Vagina (tissue), 2 donors: ENCODE data around the gene IL1RAPL2. TPM values are rescaled to one million over a fixed set of nuclear protein-coding genes. Genes with fewer than 3 reads are reported as not detected.
"Not testable (repeated sequence)": the region's sequence is repeated elsewhere in the genome, so short reads cannot be mapped to it uniquely, and the experiment has no call there.

Experiments used
- DNase-seq, 2 donors: peaks; one replicate each; pipeline ENCODE4 v3.0.0-alpha.2; 2017; ENCODE audit errors: extremely low spot score in 2 of 2
- H3K27ac ChIP-seq: fragments of 200-600 bp; sonication (generic); one replicate; pipeline ENCODE4 v1.5.1; 2019
- H3K27me3 ChIP-seq: fragments of 200-600 bp; sonication (generic); one replicate; pipeline ENCODE4 v1.5.1; 2019
- H3K36me3 ChIP-seq, 2 donors: fragments of 200-600 bp; sonication (generic); one replicate each; pipeline ENCODE4 v1.5.1; 2017 to 2019
- H3K4me1 ChIP-seq: fragments of 200-600 bp; sonication (generic); one replicate; pipeline ENCODE4 v1.5.1; 2019
- H3K4me3 ChIP-seq, 2 donors: fragments of 200-600 bp; sonication (generic); 1 replicate in 1 of 2; 2 replicates in 1 of 2; pipeline ENCODE4 v1.5.1; 2016 to 2019
- H3K9me3 ChIP-seq: fragments of 200-600 bp; sonication (generic); one replicate; pipeline ENCODE4 v1.5.1; 2019
- POLR2A ChIP-seq, 2 donors: fragments of 450-650 bp; IDR thresholded peaks; one replicate each; pipeline ENCODE4 v1.6.1; 2017; ENCODE audit warnings: antibody characterized with exemption in 2 of 2, mild to moderate bottlenecking in 2 of 2, moderate library complexity in 2 of 2
- POLR2AphosphoS5 ChIP-seq, 2 donors: sonication (generic); formaldehyde crosslinking; IDR thresholded peaks; one replicate each; pipeline ENCODE4 v1.9.0; 2017; ENCODE audit warnings: antibody characterized with exemption in 2 of 2, mild to moderate bottlenecking in 2 of 2, low read depth in 1 of 2; ENCODE audit not compliant: insufficient read depth in 1 of 2
- intact Hi-C: fragments of 100-400 bp; cut with DNase I; formaldehyde crosslinking; loops from one replicate; pipeline ENCODE4 v1.15.1; 2023
- total RNA-seq: library from RNA; depleted of rRNA; stranded (reverse); fragments of >200 nt; gene quantifications from one replicate; pipeline ENCODE4 v1.2.3, GENCODE V29; 2016
- TF ChIP-seq, protein P1 (sequence below), 3 experiments: fragments of 450-650 bp in 2 of 3; fragments of 200-600 bp in 1 of 3; sonication (generic) in 1 of 3; IDR thresholded peaks; one replicate each; pipeline ENCODE4 v1.5.1; 2017 to 2019; ENCODE audit warnings: antibody characterized with exemption in 3 of 3, mild to moderate bottlenecking in 2 of 3, moderate library complexity in 2 of 3

Gene IL1RAPL2
- total RNA-seq, 1 donor from 2014 or later: 0.25 TPM

DNA sequence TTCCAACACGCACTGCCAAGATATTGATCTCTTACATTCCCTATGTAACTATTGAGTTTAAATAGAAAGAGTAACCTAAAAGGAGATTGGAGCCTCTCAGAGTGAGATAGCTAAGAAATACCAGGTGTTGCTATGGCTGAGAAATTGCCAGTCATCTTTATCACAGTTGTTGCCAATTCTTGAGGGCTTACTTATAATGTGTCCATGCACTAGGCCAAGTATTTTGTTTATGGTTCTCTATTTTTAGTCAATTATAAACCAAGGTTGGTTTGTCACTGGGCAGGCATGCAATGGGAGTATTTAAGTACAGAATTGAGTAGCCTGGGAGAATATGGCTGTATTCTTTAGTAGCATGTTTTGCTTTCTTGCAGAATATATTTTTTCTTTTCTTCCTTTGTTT lies 452.9 kb downstream of the IL1RAPL2 start:
- Histone ChIP-seq H3K27ac (no peak overlapping the region), H3K4me3 (no peak overlapping the region), H3K36me3 (no peaks in the 10 kb centered on the region), H3K4me1 (no peaks in the 10 kb centered on the region), H3K9me3 (no peaks in the 10 kb centered on the region), H3K27me3 (no peaks in the 10 kb centered on the region)
- no peak for DNase-seq
- TF ChIP-seq POLR2A (IDR thresholded peaks at IDR 0.05) (no peak), POLR2AphosphoS5 (IDR thresholded peaks at IDR 0.05; ENCODE audit: insufficient read depth in 1 of 2, low read depth in 1 of 2) (no peak)
- TF ChIP-seq, protein P1, sequence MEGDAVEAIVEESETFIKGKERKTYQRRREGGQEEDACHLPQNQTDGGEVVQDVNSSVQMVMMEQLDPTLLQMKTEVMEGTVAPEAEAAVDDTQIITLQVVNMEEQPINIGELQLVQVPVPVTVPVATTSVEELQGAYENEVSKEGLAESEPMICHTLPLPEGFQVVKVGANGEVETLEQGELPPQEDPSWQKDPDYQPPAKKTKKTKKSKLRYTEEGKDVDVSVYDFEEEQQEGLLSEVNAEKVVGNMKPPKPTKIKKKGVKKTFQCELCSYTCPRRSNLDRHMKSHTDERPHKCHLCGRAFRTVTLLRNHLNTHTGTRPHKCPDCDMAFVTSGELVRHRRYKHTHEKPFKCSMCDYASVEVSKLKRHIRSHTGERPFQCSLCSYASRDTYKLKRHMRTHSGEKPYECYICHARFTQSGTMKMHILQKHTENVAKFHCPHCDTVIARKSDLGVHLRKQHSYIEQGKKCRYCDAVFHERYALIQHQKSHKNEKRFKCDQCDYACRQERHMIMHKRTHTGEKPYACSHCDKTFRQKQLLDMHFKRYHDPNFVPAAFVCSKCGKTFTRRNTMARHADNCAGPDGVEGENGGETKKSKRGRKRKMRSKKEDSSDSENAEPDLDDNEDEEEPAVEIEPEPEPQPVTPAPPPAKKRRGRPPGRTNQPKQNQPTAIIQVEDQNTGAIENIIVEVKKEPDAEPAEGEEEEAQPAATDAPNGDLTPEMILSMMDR (IDR thresholded peaks at IDR 0.05): no peak
- intact Hi-C loops: no loop called here

DNA sequence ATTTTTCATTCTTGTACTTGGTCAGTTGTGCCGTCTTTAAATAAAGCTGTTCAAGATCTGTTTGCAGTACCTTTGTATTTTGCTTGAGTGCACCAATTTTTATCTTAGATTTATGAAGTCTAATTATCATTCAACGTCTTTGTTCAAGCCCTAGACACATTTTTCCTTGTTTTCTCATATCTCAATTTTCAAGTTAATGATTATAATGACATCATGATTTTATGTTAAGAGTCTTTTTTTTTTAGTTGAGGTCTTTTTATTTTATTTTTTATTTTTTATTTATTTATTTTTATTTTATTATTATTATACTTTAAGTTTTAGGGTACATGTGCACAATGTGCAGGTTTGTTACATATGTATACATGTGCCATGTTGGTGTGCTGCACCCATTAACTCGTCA lies 463.0 kb downstream of the IL1RAPL2 start:
- intact Hi-C loops, H3K36me3 ChIP-seq, H3K27ac ChIP-seq, DNase-seq, H3K4me1 ChIP-seq, H3K9me3 ChIP-seq, H3K27me3 ChIP-seq, H3K4me3 ChIP-seq: not testable (repeated sequence)

DNA sequence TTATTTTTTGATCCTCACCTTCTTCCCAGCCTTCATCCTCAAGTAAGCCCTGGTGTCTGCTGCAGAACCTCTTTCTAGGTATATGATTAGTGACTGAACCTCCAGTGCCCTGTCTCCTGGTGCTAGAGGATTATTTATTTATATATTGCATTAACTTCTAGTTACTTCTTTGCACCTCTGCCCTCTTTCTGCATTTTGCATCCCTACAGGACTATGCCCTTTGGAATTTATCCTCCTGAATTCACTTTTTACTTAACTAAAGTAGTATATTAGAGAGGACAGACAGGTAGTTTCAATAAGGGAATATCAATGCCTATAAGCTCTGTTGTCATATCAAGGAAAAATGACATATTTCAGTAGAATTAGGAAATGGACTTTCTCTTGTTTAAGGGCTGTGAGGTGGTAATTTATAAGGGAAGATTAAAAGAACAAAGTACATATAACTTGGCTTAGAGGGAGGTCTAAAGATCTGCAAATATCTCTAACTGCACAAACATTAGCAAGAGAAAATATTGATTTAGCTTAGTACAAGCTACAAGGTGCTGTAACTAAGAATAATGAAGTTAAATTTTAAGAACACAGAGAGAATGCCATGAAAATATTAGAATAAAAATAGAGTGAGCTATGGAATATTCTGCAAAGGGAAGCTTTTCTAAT lies 472.8 kb downstream of the IL1RAPL2 start:
- H3K27me3 ChIP-seq: no peaks in the 10 kb centered on the region
- no peaks in the 10 kb centered on the region for H3K36me3 ChIP-seq
- H3K9me3 ChIP-seq: no peaks in the 10 kb centered on the region
- DNase-seq: no peak
- H3K4me3 ChIP-seq: no peak overlapping the region
- intact Hi-C loops: no loop called here
- no peak overlapping the region for H3K27ac ChIP-seq
- H3K4me1 ChIP-seq: no peaks in the 10 kb centered on the region
- TF ChIP-seq POLR2AphosphoS5 (IDR thresholded peaks at IDR 0.05; ENCODE audit: insufficient read depth in 1 of 2, low read depth in 1 of 2): no peak
- TF ChIP-seq, protein P1 (IDR thresholded peaks at IDR 0.05): no peak
- no peak for TF ChIP-seq POLR2A (IDR thresholded peaks at IDR 0.05)

DNA sequence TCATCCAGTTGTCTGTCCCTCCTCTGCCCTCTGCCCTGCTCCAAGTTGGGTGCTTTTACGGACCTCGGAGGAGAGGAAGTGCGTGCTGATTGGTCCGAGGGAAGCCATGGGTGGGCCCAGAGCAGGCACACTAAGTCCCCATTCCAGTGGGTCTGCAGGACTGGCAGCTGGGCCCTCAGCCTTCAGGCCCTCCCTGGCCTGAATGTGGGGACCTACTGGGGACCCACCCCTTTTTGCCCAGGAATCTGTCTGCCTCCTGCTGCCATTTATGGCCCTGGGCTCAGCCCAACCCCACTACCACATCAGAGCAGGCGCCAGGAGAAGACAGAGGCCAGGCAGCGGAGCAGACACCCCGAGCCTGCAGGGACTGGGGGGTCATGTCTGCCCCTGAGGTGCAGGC lies 484.9 kb downstream of the IL1RAPL2 start:
- intact Hi-C loops: no loop called here

DNA sequence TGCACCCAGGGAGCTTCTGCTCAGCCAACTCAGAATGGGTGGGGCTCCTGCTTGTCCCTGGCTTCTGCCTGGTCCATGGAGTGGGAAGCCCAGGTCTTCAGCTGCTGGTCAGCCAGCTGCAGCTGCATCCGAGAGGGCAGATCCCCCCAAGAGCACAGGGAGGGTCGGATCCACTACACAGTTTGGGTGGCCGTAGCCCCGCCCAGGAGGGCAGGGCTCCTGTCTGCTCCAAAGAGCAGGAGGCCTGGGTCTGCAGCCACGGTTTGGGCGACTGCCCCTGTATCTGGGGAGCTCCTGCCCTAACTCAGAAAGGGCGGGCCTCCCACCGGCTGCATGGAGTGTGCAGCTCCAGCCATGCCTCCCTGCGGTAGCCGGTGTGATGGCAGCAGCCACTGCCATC lies 485.4 kb downstream of the IL1RAPL2 start:
- intact Hi-C loops: no loop called here

More for the DNA sequence above, 484.9 kb downstream of the IL1RAPL2 start:
- no peaks in the 10 kb centered on the region for H3K9me3 ChIP-seq
- H3K4me3 ChIP-seq: no peak overlapping the region
- no peaks in the 10 kb centered on the region for H3K4me1 ChIP-seq
- TF ChIP-seq, protein P1 (IDR thresholded peaks at IDR 0.05): no peak
- no peak for TF ChIP-seq POLR2A (IDR thresholded peaks at IDR 0.05)
- TF ChIP-seq POLR2AphosphoS5 (IDR thresholded peaks at IDR 0.05; ENCODE audit: insufficient read depth in 1 of 2, low read depth in 1 of 2): no peak
- no peak for DNase-seq
- no peak overlapping the region for H3K27ac ChIP-seq
- no peaks in the 10 kb centered on the region for H3K36me3 ChIP-seq
- no peaks in the 10 kb centered on the region for H3K27me3 ChIP-seq

More for the DNA sequence above, 485.4 kb downstream of the IL1RAPL2 start:
- Histone ChIP-seq H3K4me1 (no peaks in the 10 kb centered on the region), H3K36me3 (no peaks in the 10 kb centered on the region), H3K9me3 (no peaks in the 10 kb centered on the region), H3K4me3 (no peak overlapping the region), H3K27me3 (no peaks in the 10 kb centered on the region), H3K27ac (no peak overlapping the region)
- no peak for TF ChIP-seq POLR2A (IDR thresholded peaks at IDR 0.05)
- TF ChIP-seq, protein P1 (IDR thresholded peaks at IDR 0.05): no peak
- TF ChIP-seq POLR2AphosphoS5 (IDR thresholded peaks at IDR 0.05; ENCODE audit: insufficient read depth in 1 of 2, low read depth in 1 of 2): no peak
- DNase-seq: no peak
